ENCODE data around the gene MACROD1. TPM values are rescaled to one million over a fixed set of nuclear protein-coding genes. Genes with fewer than 3 reads are reported as not detected.

The MACROD1 gene
- total and polyA plus RNA-seq, 2 of the 13 experiments (the other 11 are each of a cell fraction or from before 2014, with no cell fraction given): 23.1 to 34.5 TPM

DNA sequence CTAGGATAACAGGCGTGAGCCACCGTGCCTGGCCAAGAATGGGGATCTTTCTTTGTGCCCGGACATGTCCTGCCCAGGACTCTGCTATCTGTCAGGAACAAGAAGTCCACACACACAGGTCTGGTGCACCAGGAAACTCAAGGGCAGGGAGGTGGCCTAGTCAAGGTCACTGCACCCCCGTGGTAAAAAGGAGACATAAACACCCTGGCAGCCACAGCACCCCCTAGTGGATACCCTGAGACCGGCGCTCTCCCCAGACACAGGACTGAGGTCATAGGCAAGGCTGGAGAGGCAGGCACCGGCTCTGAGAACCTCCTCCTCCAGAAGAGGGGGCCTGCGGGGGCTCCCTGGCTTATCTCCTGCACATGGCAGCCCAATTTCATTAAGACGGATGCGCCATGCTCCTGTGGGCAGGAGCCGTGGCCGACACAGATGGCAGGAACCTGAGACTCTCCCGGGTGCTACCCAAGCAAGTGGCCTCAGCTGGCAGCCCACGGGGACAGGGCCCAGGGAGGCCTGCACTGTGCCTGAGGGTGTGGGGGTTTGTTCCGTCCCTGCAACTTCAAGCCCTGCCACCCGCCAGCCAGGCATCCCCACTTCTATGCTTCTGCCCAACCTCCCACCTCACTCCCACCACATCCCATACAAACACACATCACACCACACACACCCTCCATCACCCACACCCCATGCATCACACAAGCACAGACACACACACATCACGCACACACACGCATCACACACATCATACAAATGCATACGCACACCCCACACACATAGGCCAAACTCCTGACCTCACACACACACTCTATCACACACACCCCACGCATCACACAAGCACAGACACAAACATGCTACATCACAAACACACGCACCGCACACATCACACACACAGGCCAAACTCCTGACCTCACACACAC, 19.6 kb downstream of the MACROD1 start (continued):
- TF ChIP-seq ZNF350 (CRISPR knock-in tag; IDR thresholded peaks at IDR 0.05; ENCODE audit: borderline replicate concordance, low read depth) (0 out of 2 replicates have a peak, but pooled peaks have one; percentile 29), ZNF232 (CRISPR knock-in tag; IDR thresholded peaks at IDR 0.05; ENCODE audit: borderline replicate concordance) (no peak), NONO (IDR thresholded peaks at IDR 0.05) (0 out of 2 replicates have a peak, but pooled peaks have one; percentile 93), NONO (CRISPR knock-in tag; conservative IDR thresholded peaks at IDR 0.05) (0 out of 2 replicates have a peak, but pooled peaks have one; percentile 27), ZFP37 (CRISPR knock-in tag; IDR thresholded peaks at IDR 0.05; ENCODE audit: borderline replicate concordance) (no peak), NR2C2 (CRISPR knock-in tag; IDR thresholded peaks at IDR 0.05; ENCODE audit: borderline replicate concordance) (0 out of 2 replicates have a peak, but pooled peaks have one; percentile 35), GATAD2A (CRISPR knock-in tag; IDR thresholded peaks at IDR 0.05) (peak; percentile 36; the same call in 1 of the 2 replicates), ERF (CRISPR knock-in tag; IDR thresholded peaks at IDR 0.05) (0 out of 2 replicates have a peak, but pooled peaks have one; percentile 39), REPIN1 (CRISPR knock-in tag; IDR thresholded peaks at IDR 0.05; ENCODE audit: borderline replicate concordance, low read depth) (0 out of 2 replicates have a peak, but pooled peaks have one; percentile 22), TMF1 (CRISPR knock-in tag; IDR thresholded peaks at IDR 0.05; ENCODE audit: low read depth) (no peak), ZFP36 (IDR thresholded peaks at IDR 0.05; ENCODE audit: borderline replicate concordance, low read depth, low read length, partially characterized antibody) (no peak), ZFX (CRISPR knock-in tag; IDR thresholded peaks at IDR 0.05; ENCODE audit: low read depth) (no peak), ZNF292 (CRISPR knock-in tag; IDR thresholded peaks at IDR 0.05; ENCODE audit: borderline replicate concordance, low read depth) (no peak), XRCC5 (optimal IDR thresholded peaks at IDR 0.05; ENCODE audit: low read length) (peak; percentile 73), NRL (CRISPR knock-in tag; IDR thresholded peaks at IDR 0.05; ENCODE audit: borderline replicate concordance) (no peak), MTF2 (CRISPR knock-in tag; IDR thresholded peaks at IDR 0.05; ENCODE audit: borderline replicate concordance) (no peak)
- TF ChIP-seq, protein P1, sequence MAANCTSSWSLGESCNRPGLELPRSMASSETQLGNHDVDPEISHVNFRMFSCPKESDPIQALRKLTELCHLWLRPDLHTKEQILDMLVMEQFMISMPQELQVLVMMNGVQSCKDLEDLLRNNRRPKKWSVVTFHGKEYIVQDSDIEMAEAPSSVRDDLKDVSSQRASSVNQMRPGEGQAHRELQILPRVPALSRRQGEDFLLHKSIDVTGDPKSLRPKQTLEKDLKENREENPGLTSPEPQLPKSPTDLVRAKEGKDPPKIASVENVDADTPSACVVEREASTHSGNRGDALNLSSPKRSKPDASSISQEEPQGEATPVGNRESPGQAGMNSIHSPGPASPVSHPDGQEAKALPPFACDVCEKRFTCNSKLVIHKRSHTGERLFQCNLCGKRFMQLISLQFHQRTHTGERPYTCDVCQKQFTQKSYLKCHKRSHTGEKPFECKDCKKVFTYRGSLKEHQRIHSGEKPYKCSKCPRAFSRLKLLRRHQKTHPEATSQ (CRISPR knock-in tag; IDR thresholded peaks at IDR 0.05; ENCODE audit: borderline replicate concordance): no peak
- TF ChIP-seq, protein P2, sequence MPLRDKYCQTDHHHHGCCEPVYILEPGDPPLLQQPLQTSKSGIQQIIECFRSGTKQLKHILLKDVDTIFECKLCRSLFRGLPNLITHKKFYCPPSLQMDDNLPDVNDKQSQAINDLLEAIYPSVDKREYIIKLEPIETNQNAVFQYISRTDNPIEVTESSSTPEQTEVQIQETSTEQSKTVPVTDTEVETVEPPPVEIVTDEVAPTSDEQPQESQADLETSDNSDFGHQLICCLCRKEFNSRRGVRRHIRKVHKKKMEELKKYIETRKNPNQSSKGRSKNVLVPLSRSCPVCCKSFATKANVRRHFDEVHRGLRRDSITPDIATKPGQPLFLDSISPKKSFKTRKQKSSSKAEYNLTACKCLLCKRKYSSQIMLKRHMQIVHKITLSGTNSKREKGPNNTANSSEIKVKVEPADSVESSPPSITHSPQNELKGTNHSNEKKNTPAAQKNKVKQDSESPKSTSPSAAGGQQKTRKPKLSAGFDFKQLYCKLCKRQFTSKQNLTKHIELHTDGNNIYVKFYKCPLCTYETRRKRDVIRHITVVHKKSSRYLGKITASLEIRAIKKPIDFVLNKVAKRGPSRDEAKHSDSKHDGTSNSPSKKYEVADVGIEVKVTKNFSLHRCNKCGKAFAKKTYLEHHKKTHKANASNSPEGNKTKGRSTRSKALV (CRISPR knock-in tag; IDR thresholded peaks at IDR 0.05): no peak
- TF ChIP-seq, protein P3, sequence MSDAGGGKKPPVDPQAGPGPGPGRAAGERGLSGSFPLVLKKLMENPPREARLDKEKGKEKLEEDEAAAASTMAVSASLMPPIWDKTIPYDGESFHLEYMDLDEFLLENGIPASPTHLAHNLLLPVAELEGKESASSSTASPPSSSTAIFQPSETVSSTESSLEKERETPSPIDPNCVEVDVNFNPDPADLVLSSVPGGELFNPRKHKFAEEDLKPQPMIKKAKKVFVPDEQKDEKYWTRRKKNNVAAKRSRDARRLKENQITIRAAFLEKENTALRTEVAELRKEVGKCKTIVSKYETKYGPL (CRISPR knock-in tag; IDR thresholded peaks at IDR 0.05): no peak
- TF ChIP-seq, protein P4, sequence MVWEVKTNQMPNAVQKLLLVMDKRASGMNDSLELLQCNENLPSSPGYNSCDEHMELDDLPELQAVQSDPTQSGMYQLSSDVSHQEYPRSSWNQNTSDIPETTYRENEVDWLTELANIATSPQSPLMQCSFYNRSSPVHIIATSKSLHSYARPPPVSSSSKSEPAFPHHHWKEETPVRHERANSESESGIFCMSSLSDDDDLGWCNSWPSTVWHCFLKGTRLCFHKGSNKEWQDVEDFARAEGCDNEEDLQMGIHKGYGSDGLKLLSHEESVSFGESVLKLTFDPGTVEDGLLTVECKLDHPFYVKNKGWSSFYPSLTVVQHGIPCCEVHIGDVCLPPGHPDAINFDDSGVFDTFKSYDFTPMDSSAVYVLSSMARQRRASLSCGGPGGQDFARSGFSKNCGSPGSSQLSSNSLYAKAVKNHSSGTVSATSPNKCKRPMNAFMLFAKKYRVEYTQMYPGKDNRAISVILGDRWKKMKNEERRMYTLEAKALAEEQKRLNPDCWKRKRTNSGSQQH (CRISPR knock-in tag; IDR thresholded peaks at IDR 0.05; ENCODE audit: low read depth): no peak
- TF ChIP-seq, protein P5, sequence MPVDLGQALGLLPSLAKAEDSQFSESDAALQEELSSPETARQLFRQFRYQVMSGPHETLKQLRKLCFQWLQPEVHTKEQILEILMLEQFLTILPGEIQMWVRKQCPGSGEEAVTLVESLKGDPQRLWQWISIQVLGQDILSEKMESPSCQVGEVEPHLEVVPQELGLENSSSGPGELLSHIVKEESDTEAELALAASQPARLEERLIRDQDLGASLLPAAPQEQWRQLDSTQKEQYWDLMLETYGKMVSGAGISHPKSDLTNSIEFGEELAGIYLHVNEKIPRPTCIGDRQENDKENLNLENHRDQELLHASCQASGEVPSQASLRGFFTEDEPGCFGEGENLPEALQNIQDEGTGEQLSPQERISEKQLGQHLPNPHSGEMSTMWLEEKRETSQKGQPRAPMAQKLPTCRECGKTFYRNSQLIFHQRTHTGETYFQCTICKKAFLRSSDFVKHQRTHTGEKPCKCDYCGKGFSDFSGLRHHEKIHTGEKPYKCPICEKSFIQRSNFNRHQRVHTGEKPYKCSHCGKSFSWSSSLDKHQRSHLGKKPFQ (CRISPR knock-in tag; IDR thresholded peaks at IDR 0.05; ENCODE audit: insufficient replicate concordance): no peak

Data from HepG2 (cell line).